GM18951 (cell line): ENCODE results near the gene SLK.

ENCODE experiments used
- POLR2A ChIP-seq: IDR thresholded peaks from 4 replicates; pipeline ENCODE4 v1.6.1; 2011; ENCODE audit warnings: mild to moderate bottlenecking; ENCODE audit not compliant: insufficient read length, insufficient read depth; ENCODE audit errors: extremely low read depth
- in situ Hi-C: fragments of 300-500 bp; cut with MboI; formaldehyde crosslinking; loops from one replicate; pipeline ENCODE4 v1.12.0; 2022; ENCODE audit warnings: low sequenced_read_pairs, mixed read lengths, inconsistent platforms; ENCODE audit not compliant: unreplicated experiment

Gene SLK

DNA sequence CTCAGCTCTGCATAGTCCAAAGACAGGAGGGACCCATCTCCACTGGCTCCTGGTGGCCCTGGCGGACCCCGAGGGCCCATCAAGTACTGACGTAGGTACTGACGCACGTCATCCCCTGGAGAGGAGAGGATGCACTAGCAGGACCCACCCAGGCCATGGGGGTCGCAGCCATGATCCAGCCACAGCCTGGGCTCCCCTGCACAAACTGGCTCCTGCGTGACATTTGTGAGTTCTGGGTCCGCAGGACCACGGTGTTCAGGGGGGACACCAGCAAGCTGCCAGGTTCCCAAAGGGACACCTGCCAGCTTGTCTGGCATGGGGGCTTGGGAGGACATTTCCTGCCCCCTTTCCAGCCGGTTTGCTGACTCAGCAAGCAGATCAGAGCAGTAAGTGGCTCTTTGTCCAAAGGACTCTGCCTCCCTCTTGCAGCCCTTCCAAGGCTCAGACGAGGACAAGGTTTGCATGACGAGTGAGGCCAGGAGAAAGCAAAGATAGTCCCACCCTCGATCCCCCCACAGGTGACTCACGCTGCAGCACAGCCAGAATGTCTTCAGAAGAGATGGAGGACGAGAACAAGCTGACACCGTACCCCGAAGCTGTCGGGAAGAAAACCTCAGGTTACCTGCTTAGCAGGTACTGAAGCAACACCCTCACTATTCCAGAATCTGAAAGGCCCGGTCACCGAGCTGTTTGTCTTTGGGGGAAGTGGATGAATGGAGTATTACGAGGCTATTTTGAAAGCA is 69.7 kb downstream of the SLK start:
- in situ Hi-C loops: no loop called here
- no peak for TF ChIP-seq POLR2A

- in situ Hi-C loops: no loop called here
- TF ChIP-seq POLR2A: no peak
These were observed 70.5 kb downstream of the SLK start for GRCh38 chr10:104037261-104037951.

- no peak for TF ChIP-seq POLR2A
- in situ Hi-C loops: no loop called here
These were observed 71.6 kb downstream of the SLK start for GRCh38 chr10:104038537-104038936.

- in situ Hi-C loops: no loop called here
- TF ChIP-seq POLR2A: no peak
These were observed 72.2 kb downstream of the SLK start for GRCh38 chr10:104038958-104039752.

- in situ Hi-C loops: no loop called here
- TF ChIP-seq POLR2A: no peak
These were observed 73.4 kb downstream of the SLK start for GRCh38 chr10:104040382-104040781.

DNA sequence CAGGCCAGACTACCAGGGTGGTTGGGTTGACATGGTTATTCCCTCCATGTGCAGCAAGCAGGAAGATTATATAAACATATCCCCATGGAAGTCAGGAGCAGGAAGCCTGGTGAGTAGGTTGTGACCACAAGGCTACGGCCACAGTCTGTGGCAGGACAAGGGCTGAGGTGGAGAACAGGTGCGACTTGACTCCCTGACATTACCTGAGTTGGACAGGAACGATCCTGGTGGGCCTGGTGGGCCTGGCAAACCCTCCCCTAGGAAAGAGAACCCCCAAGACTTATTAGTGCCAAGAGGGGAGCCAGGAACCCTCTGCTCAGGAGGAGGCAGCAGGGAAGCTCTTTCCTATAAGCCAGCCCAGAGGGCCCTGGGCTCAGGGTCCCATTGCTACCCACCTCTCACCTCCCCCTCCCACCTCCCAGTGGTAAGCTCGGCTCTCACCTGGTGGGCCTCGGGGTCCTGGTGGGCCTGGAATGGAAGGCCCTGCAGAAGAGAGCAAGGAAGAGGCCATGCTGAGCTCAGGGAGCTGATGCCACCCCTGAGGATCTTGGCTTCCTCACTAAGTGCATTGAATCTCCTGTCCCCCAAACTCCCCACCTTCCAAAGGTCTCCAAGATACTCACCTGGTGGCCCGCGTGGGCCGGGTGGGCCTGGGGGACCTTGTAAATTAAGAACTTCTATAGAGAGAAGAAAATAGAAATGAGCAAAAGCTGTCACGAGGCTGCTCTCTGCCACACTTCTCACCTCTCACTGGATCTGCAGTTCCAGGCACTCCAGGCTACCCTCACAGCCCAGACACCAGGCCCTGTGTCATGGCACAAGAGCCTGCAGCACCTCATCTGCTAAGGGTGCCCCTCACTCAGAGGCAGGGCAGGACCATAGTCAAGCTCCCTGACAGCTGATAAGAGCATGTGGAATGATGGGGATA is 74.2 kb downstream of the SLK start:
- no peak for TF ChIP-seq POLR2A
- in situ Hi-C loops: no loop called here

DNA sequence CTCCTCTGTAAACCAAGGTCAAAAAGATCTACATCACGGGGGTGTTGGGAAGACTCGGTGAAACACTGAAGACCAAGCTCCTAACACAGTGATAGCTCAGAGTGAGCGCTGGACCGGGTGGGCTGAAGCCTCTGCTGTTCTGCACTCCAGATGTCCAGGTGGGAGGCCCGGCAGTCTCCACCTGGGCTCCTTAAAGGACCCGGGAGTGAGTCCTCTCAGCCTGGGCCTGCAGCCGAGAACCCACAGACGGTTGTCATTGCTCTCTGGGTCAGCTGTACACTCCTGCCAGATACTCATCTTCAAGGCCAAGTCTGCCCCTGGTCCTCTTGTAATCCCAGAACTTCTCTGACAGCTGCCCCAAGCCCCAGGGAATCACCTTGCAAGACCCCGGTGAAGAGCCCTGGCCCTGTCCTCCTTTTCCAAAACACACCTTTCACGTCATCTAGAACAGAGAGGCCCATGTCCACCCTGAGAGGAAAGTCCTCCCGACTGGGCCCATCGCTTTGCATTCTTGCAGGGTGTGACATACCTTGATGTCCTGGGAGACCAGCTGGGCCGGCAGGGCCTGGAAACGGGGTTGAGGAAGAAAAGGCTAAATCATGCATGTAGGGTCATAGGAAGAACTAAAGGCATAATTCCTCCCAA is 75.1 kb downstream of the SLK start:
- no peak for TF ChIP-seq POLR2A
- in situ Hi-C loops: no loop called here

DNA sequence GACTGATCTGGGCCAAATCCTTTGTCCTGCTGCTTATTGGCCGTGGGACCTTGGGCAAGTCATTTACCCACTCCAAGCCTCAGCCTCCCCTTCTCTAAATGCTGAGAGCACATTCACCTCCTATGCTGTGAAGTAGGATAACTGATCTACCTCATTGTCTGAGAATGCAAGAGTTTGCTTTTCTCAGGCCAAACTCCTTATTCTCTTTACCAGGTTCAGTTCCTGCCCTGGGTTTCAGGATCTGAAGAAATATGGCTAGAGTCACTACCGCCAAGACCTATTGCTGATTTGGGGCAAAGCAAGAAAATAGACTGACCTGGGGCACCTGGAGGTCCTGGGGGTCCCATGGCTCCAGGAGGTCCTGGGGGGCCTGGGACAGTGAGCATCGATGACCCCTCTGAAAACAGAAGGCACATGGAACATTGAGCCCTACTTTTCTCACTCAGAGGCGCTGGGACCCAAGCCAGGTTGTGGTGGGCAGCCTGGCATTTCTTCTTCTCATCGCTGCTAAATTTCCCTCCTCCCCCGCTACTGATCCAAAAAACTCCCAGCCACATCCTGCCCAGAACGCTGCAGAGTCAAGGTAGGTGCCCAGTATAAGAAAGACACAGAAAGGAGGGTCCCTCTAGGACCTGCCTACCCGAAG is 76.4 kb downstream of the SLK start:
- TF ChIP-seq POLR2A: no peak

GRCh38 chr10:104043854-104044253 is 76.9 kb downstream of the SLK start:
- in situ Hi-C loops: no loop called here

More for the DNA sequence above, 76.4 kb downstream of the SLK start:
- in situ Hi-C loops: no loop called here

GRCh38 chr10:104045151-104046089 is 78.5 kb downstream of the SLK start:
- in situ Hi-C loops: no loop called here
- no peak for TF ChIP-seq POLR2A

More at GRCh38 chr10:104043854-104044253, 76.9 kb downstream of the SLK start:
- TF ChIP-seq POLR2A: no peak

DNA sequence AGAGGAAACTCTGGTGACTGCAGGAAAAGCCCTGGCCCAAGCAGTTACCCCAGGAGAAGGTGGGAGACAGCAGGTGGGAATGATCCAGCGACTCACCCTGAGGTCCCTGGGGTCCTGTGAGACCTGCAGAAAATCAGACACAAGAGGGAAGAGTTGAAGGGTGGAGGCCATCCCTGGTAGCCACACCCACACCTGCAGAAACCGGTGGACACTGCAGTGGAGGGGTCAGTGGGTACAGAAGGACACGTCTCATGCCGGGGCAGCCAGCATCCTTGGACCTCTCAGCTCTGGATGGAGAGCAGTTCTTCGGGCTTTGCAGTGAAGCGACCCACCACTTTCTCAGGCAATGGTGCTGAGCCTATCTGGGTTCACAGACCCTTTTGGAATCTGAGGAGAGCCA is 79.7 kb downstream of the SLK start:
- TF ChIP-seq POLR2A: no peak
- in situ Hi-C loops: no loop called here
